Motor neuron (in vitro differentiated cells): ENCODE results near the gene SMIM14. TPM values are rescaled to one million over a fixed set of nuclear protein-coding genes. Genes with fewer than 3 reads are reported as not detected.
"Not testable (repeated sequence)": the region's sequence is repeated elsewhere in the genome, so short reads cannot be mapped to it uniquely, and the experiment has no call there.

Experiments used
- ATAC-seq, 8 experiments: fragments of 200-7000 bp; cut with Tn5 transposase; replicated peaks in 6 of 8; 2 replicates each; pipeline ENCODE4 v1.8.0; 2021; ENCODE audit warnings: mild to moderate bottlenecking in 8 of 8, moderate library complexity in 8 of 8
- H3K27ac ChIP-seq, 2 donors: fragments of 250-450 bp; sonication (Bioruptor Pico); 2 replicates each; pipeline ENCODE4 v1.9.0; 2021; ENCODE audit warnings: antibody characterized with exemption in 2 of 2, mild to moderate bottlenecking in 2 of 2, moderate library complexity in 1 of 2
- H3K4me1 ChIP-seq, 2 donors: fragments of 250-450 bp; sonication (Bioruptor Pico); replicated peaks in 1 of 2; 2 replicates each; pipeline ENCODE4 v1.6.1; 2021; ENCODE audit warnings: antibody characterized with exemption in 2 of 2, mild to moderate bottlenecking in 2 of 2, moderate library complexity in 1 of 2
- H3K4me3 ChIP-seq, 5 donors: fragments of 250-450 bp; sonication (Bioruptor Pico); 2 replicates each; pipeline ENCODE4 v1.9.0; 2021; ENCODE audit warnings: antibody characterized with exemption in 5 of 5, mild to moderate bottlenecking in 5 of 5, moderate library complexity in 4 of 5
- WGBS, 10 experiments: fragments of 450-650 bp; shearing (Covaris generic); methylation state at CpG; one replicate each; pipeline ENCODE4 v1.0.0; 2022; 5-methylcytosine and 5-hydroxymethylcytosine counted together
- in situ Hi-C, 9 experiments: fragments of 400-800 bp; cut with MboI; loops; one replicate each; pipeline ENCODE4 v1.15.0; 2021; ENCODE audit warnings: low sequenced_read_pairs in 9 of 9, low pct_unique_long_range_greater_than_20kb in 2 of 9; ENCODE audit not compliant: unreplicated experiment in 9 of 9
- total RNA-seq, 8 experiments: library from RNA; unstranded; fragments of 300-600 nt; gene quantifications; 2 replicates each; pipeline versions ENCODE4 v1.2.3 to v1.2.4, GENCODE V29; 2022

The SMIM14 gene
- total RNA-seq, 8 experiments from 2014 or later = 14.2 to 38.4 (median 26.1) TPM

- ATAC-seq, in situ Hi-C loops, H3K27ac ChIP-seq, H3K4me3 ChIP-seq, H3K4me1 ChIP-seq: not testable (repeated sequence)
- 80 to 100% (median 91%) methylated on average over 1 to 3 of the region's 3 CpGs; no CpG with 5 or more reads in 4 of the 10 experiments for WGBS, 10 experiments
Observed at GRCh38 chr4:39532237-39532636, 106.4 kb downstream of the SMIM14 start.

GRCh38 chr4:39530682-39531081 is 108.0 kb downstream of the SMIM14 start:
- no peak overlapping the region for H3K27ac ChIP-seq
- in situ Hi-C loops = no loop called here
- WGBS, 10 experiments = 82 to 100% (median 100%) methylated on average over 1 to 3 of the region's 3 CpGs; no CpG with 5 or more reads in 1 of the 10 experiments
- H3K4me3 ChIP-seq = no peak overlapping the region
- ATAC-seq = no peak
- H3K4me1 ChIP-seq = peaks cover 7 to 8% of the 10 kb centered on the region in 2 donors

GRCh38 chr4:39529534-39529933 is 109.1 kb downstream of the SMIM14 start:
- WGBS, 10 experiments = 18 to 100% (median 94%) methylated on average over 1 to 2 of the region's 2 CpGs; no CpG with 5 or more reads in 2 of the 10 experiments
- H3K4me1 ChIP-seq = peaks cover 10 to 11% of the 10 kb centered on the region in 2 donors
- no peak overlapping the region for H3K27ac ChIP-seq
- peak overlapping the region in 1 of 5 donors; percentile 59 for H3K4me3 ChIP-seq
- no peak for ATAC-seq
- in situ Hi-C loops = no loop called here

GRCh38 chr4:39528061-39528465 is 110.6 kb downstream of the SMIM14 start:
- peak in 5 of 8 experiments; percentile 16 to 34 (median 27) for ATAC-seq
- Histone ChIP-seq H3K4me1 (peaks cover 10 to 11% of the 10 kb centered on the region in 2 donors), H3K4me3 (peak overlapping the region; percentile 57 to 91 (median 74)), H3K27ac (peak overlapping the region; percentile 92 to 98)
- in situ Hi-C loops = no loop called here
- 0 to 2% (median 0%) methylated on average over 2 to 16 of the region's 21 CpGs; no CpG with 5 or more reads in 3 of the 10 experiments for WGBS, 10 experiments

GRCh38 chr4:39527296-39528060 is 111.2 kb downstream of the SMIM14 start, which contains the start of gene UGDH:
Gene UGDH (minus strand): TSS chr4:39527439. CDS start chr4:39521512, 5,927 bp downstream.
- Histone ChIP-seq H3K4me1 (peaks cover 11 to 13% of the 10 kb centered on the region in 2 donors), H3K4me3 (peak within 1 kb of the TSS; percentile 57 to 91 (median 74)), H3K27ac (peak within 1 kb of the TSS; percentile 92 to 98)
- WGBS, 10 experiments = 0% methylated on average over 2 to 9 of the region's 73 CpGs; no CpG with 5 or more reads in 7 of the 10 experiments
- peak; percentile 83 to 93 (median 92) for ATAC-seq
- in situ Hi-C loops = no loop called here

- in situ Hi-C loops = no loop called here
- peak overlapping the region; percentile 57 to 91 (median 74) for H3K4me3 ChIP-seq
- ATAC-seq = no peak
- H3K27ac ChIP-seq = peak overlapping the region; percentile 92 to 98
- WGBS, 10 experiments = 0 to 2% (median 0%) methylated on average over 2 to 9 of the region's 33 CpGs; no CpG with 5 or more reads in 2 of the 10 experiments
- peaks cover 14 to 16% of the 10 kb centered on the region in 2 donors for H3K4me1 ChIP-seq
Observed at GRCh38 chr4:39526765-39527295, 111.8 kb downstream of the SMIM14 start.

GRCh38 chr4:39525822-39526690 is 112.6 kb downstream of the SMIM14 start:
- peaks cover 14 to 19% of the 10 kb centered on the region in 2 donors for H3K4me1 ChIP-seq
- WGBS, 10 experiments = 0 to 43% (median 10%) methylated on average over 2 to 8 of the region's 9 CpGs
- H3K4me3 ChIP-seq = peak overlapping the region; percentile 57 to 91 (median 74)
- ATAC-seq = no peak
- in situ Hi-C loops = no loop called here
- peak overlapping the region; percentile 92 to 98 for H3K27ac ChIP-seq

- peaks cover 14 to 19% of the 10 kb centered on the region in 2 donors for H3K4me1 ChIP-seq
- in situ Hi-C loops = no loop called here
- H3K4me3 ChIP-seq = no peak overlapping the region
- H3K27ac ChIP-seq = no peak overlapping the region
- WGBS, 10 experiments = 45 to 100% (median 85%) methylated on average over 2 to 6 of the region's 7 CpGs; no CpG with 5 or more reads in 1 of the 10 experiments
- ATAC-seq = no peak
Observed at GRCh38 chr4:39524161-39524957, 114.3 kb downstream of the SMIM14 start.

GRCh38 chr4:39522068-39522467 is 116.6 kb downstream of the SMIM14 start:
- Histone ChIP-seq H3K27ac (no peak overlapping the region), H3K4me1 (peaks cover 6 to 11% of the 10 kb centered on the region in 2 donors), H3K4me3 (no peak overlapping the region)
- in situ Hi-C loops = no loop called here
- WGBS, 10 experiments = 27 to 100% (median 77%) methylated on average over 1 to 2 of the region's 2 CpGs; no CpG with 5 or more reads in 2 of the 10 experiments
- ATAC-seq = no peak

- Histone ChIP-seq H3K4me3 (no peak overlapping the region), H3K4me1 (peaks cover 6 to 11% of the 10 kb centered on the region in 2 donors), H3K27ac (no peak overlapping the region)
- WGBS, 10 experiments = 4 to 96% (median 84%) methylated on average over 3 to 5 of the region's 5 CpGs
- in situ Hi-C loops = no loop called here
- ATAC-seq = peak in 3 of 8 experiments; percentile 58 to 64 (median 59)
Observed at GRCh38 chr4:39521253-39521919, 117.3 kb downstream of the SMIM14 start.

- in situ Hi-C loops = no loop called here
- Histone ChIP-seq H3K4me3 (no peak overlapping the region), H3K27ac (no peak overlapping the region), H3K4me1 (peaks cover 3 to 9% of the 10 kb centered on the region in 2 donors)
- WGBS, 10 experiments = 83 to 100% (median 100%) methylated on average over 1 to 6 of the region's 6 CpGs; no CpG with 5 or more reads in 3 of the 10 experiments
- no peak for ATAC-seq
Observed at GRCh38 chr4:39518484-39518883, 120.2 kb downstream of the SMIM14 start.
